Adipose tissue (tissue), 3 donors: ENCODE data around the gene CROCC2. TPM values are rescaled to one million over a fixed set of nuclear protein-coding genes. Genes with fewer than 3 reads are reported as not detected.

Experiments
- polyA plus RNA-seq, 3 donors: library from polyadenylated mRNA; stranded (reverse); fragments of 200-250 nt; gene quantifications; one replicate each; pipeline ENCODE4 v1.2.3, GENCODE V29; 2013
- donor health status: healthy with polysubstance abuse.
- donor health status: Bipolar disorder and iron deficiency.
- donor health status: healthy.

CROCC2 gene
- polyA plus RNA-seq, 3 donors = 0.01 to 1.3 (median 0.02) TPM

Other genes with a start within 250 kb of the CROCC2 start
- gene AQP12B, start 223.5 kb upstream of the CROCC2 start, polyA plus RNA-seq = 100 to 1,000 TPM in 1 of 3 donors, under 1 TPM in 1, not detected in 1; 0.03 to 159 TPM
- 100 to 1,000 TPM in 1 of 3 donors, not detected in 2; 105 TPM for gene AQP12A, start 214.5 kb upstream of the CROCC2 start, polyA plus RNA-seq
- 10 to 100 TPM in 1 of 3 donors, under 1 TPM in 2; 0.11 to 18.6 (median 0.18) TPM for gene KIF1A, start 86.1 kb upstream of the CROCC2 start, polyA plus RNA-seq
- under 1 TPM; 0.34 to 0.80 (median 0.39) TPM for gene AGXT, start 37.5 kb upstream of the CROCC2 start, polyA plus RNA-seq
- under 1 TPM in 2 of 3 donors, not detected in 1; 0.37 to 0.48 TPM for gene MAB21L4, start 10.2 kb upstream of the CROCC2 start, polyA plus RNA-seq
- 10 to 100 TPM in 2 of 3 donors, 1 to 10 TPM in 1; 3.3 to 18.1 (median 17.8) TPM for gene SNED1, start 92.3 kb downstream of the CROCC2 start, polyA plus RNA-seq
- gene MTERF4, start 196.0 kb downstream of the CROCC2 start, polyA plus RNA-seq = 10 to 100 TPM; 23.5 to 34.8 (median 24.4) TPM
- 1 to 10 TPM; 2.8 to 3.7 (median 3.4) TPM for gene PASK, start 243.1 kb downstream of the CROCC2 start, polyA plus RNA-seq
- gene PPP1R7, start 244.1 kb downstream of the CROCC2 start, polyA plus RNA-seq = 10 to 100 TPM; 43.4 to 71.8 (median 56.7) TPM